ENCODE data around the gene EREG.

The EREG gene

GRCh38 chr4:74433043-74433442 is 68.1 kb downstream of the EREG start:
- DNase-seq: no peak

- DNase-seq: peak; percentile 93
These were observed 68.7 kb downstream of the EREG start for GRCh38 chr4:74433541-74434172.

GRCh38 chr4:74435296-74435695 is 70.4 kb downstream of the EREG start:
- no peak for DNase-seq

GRCh38 chr4:74437866-74438265 is 72.9 kb downstream of the EREG start:
- DNase-seq: peak; percentile 30

Measured in OCI-M1 (cell line).